HG03354 (cell line): Measurements from ENCODE around the gene BANF2.
"Not testable (repeated sequence)": the region's sequence is repeated elsewhere in the genome, so short reads cannot be mapped to it uniquely, and the experiment has no call there.

Source experiments
- ATAC-seq: cut with Tn5 transposase; IDR thresholded peaks from one replicate; pipeline ENCODE4 v1.9.1; 2021; ENCODE audit warnings: mild to moderate bottlenecking; ENCODE audit not compliant: unreplicated experiment, poor library complexity, severe bottlenecking

The BANF2 gene

GRCh38 chr20:17699931-17700351 is at the start of gene BANF2:
Gene BANF2 (plus strand): TSS chr20:17699966. CDS start chr20:17725026, 25,060 bp downstream.
- no peak for ATAC-seq

- no peak for ATAC-seq
These were observed 49.3 kb upstream of the BANF2 start for GRCh38 chr20:17650301-17651128.

DNA sequence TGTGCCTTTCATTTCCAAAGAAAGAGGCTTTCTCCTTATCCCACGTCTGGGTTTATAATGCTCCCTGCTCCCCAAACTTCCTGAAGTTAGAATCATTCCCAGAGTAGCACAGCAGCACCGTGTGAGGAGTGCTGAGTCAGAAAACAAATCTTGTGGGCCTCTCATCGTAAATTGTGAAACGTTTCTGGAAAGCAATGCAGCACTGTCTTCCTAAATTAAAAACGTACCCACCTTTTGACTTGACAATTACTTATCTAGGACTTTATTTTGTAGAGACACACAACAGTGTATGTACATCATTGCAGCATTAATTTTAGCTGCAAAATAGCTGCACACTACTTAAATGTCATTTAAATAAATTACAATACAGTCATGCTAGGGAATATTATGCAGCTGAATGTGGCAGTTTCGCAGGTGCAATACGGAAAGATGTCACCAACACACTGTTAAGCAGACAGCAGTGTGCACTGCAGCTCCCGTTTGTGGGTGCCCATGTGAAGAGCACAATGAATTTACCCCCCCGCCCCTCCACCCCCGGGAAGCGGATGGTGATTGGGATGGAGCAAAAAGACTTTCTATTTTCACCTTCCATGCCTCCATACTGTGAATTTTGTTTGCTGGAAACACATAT is 48.5 kb upstream of the BANF2 start:
- no peak for ATAC-seq

DNA sequence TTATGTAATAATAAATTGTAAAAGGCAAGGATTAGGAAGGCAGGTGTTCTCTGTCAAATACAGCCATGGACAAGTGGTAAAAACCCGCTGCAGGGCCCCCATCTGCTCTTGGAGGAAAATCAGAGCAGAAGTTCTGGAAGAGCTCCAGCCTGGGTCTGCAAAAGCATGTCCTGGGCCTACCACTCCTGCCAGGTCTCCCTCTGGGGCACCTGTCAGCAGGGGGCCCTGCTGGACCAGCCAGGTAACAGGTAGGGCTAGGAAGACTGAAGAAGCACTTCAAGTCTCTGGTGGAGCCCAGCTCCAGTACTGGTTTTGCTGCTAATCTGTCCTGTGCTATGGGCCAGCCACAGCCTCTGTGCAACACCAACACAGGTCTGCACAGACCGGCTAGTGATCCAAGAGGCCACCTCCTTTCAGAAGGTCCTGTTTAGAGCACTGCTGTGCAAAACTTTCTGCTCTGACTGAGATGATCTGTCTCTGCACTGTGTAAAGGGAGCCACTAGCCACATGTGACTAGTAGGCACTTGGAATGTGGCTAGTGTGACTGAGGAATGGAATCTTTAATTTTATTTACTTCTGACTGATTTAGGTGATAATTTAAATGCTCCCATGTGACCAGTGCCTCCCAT is 47.9 kb upstream of the BANF2 start:
- ATAC-seq: no peak

- no peak for ATAC-seq
These were observed 47.4 kb upstream of the BANF2 start for GRCh38 chr20:17652411-17652810.

DNA sequence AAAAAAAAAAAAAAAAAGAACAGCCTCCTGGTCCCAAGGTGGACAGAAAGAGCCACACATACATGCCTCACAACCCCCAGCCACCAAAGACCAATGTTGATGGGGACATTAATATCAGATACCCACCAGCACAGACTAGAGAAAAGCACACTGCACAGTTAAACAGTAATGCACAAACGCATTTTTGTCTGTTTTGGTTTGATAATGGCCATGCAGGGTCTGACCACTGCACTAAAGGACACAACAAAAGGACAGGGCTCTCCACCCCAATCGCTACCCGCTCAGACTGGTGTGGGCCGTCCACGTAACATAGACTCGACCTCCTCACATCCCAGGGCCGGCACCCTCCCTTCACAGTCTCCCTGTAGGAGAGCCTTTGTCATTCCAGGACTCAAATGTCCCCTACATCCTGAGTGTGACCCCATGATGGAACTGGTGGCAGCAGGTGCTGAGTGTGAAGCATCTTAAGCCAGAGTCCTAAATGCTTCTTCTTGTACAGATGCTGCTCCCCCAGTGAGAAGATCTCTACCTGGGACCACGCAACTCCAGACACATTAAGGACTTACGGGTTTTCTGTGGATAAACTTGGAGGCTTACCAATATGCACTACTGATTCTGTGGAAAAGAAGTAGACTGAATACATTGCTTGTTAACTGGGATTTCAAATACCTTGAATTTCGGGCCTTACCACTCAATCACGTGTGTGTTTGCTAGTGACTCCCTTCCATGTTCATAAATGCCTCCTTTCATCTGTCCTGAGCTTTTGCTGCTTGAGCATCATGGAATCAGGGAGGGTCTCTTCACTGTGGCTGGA is 45.7 kb upstream of the BANF2 start:
- ATAC-seq: no peak

DNA sequence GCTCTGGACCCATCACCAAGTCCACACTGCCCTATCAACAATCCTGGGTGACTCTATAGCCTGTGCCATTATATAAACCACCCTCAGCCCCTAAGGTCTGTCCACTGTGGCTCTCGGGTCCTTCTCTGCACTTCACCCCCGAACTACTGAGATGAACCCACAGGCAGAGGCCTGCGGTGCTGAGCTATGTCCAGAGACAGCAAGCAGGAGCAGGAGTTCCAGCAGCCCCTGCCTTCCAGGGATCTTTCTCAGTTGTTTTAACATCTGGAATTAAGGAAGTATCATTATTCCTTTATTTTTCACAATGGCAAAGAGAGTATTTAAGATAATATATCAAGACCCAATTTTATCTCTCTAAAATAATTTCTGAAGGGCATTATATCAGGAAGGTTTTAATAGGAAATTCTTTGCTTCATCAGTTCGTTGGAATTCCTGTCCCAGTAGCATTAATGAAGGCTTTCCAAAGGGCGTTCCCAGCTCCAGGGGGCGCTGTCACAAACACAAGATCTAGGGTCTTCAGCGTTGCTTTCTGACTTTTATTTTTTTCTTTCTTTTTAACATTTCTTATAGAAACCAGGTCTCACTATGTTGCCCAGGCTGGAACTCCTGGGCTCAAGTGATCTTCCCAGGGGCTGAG is 45.0 kb upstream of the BANF2 start:
- no peak for ATAC-seq

DNA sequence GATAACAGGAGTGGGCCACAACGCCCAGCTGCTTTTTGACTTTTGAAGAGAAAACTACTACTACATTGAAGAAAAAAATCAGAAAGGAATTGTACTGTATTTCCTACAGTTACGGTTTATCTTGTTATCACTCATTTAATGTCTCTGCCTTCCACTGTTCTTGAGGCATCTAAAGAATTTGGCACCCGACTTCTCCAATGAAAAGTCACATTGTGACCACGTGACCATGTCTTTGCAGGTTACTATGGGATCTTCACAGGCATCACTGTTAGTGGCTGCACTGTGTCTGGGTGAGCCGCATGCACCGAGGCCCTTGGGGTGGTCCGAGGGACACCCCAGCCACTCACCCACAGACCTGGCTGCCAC is 44.5 kb upstream of the BANF2 start:
- ATAC-seq: no peak

GRCh38 chr20:17655865-17656479 is 43.8 kb upstream of the BANF2 start:
- no peak for ATAC-seq

- no peak for ATAC-seq
These were observed 42.5 kb upstream of the BANF2 start for GRCh38 chr20:17657079-17657825.

GRCh38 chr20:17657898-17658647 is 41.7 kb upstream of the BANF2 start:
- ATAC-seq: no peak

DNA sequence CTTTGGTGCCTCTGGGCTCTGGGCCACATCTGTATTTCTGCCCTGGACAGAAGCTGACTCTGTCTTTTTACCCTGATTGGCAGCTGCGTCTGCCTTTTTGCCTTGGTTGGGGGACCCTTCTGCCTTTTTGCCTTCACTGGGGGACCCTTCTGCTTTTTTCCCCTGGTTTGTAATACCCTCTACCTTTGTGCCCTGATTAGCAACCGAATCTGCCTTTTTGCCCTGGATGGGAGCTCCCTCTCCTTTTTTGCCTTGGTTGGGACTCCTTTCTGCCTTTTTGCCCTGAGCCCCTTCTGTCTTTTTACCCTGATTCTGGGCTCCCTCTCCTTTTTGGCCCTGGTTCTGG is 41.1 kb upstream of the BANF2 start:
- ATAC-seq: no peak

DNA sequence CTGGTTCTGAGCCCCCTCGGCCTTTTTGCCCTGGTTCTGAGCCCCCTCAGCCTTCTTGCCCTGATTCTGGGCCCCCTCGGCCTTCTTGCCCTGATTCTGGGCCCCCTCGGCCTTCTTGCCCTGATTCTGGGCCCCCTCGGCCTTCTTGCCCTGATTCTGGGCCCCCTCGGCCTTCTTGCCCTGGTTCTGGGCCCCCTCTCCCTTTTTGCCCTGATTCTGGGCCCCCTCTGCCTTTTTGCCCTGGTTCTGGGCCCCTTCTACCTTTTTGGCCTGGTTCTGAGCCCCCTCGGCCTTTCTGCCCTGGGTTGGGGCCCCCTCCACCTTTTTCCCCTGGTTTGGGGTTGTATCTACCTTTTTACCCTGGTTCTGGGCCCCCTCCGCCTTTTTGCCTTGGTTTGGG is 40.4 kb upstream of the BANF2 start:
- ATAC-seq: not testable (repeated sequence)

DNA sequence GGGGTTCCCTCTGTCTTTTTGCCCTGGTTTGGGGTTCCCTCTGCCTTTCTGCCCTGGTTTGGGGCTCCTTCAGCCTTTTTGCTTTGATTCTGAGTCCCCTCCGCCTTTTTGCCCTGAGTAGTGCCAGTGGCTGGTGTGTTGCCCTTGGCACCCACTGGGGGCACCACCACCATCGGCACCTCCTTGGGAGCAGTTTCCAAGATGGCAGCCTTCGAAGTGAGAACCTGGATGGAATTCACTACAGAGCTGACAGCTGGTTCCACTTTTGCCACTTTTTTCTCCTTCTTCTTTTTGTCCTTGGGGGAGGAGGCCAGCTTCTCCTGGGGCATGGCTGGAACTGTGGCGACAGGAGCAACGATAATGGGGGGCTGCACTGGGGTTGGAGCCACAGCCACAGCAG is 40.0 kb upstream of the BANF2 start:
- ATAC-seq: no peak

- ATAC-seq: no peak
These were observed 39.1 kb upstream of the BANF2 start for GRCh38 chr20:17660667-17661066.

DNA sequence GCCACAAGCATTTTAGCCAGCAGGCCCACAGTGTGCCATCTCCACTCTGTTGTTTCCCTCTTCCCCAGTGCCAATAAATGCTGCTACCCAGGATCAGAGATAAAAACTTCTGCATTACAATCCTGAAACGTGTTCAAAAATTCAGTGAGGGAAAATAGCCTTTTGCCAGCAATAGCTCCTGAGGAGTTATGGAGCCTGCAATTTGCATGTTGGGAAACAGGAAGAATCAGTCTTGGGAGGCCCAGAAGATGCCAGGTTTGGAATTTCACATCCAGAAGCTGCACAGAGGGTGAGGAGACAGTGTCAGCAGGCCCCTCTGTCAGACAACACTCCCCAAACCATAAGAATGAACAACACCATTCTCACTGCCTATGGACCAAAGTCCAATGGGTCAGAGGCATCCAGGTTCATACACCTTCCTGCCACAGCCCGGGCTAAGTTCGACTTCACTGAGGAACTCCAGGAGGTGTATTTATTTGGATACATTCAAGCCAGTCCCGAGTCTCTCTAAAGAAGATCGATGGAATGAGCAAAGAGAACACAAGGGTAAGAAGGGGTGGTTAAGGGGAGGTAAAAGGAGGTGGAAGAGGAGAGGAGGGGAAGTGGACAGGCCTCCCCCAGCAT is 38.5 kb upstream of the BANF2 start:
- ATAC-seq: no peak

DNA sequence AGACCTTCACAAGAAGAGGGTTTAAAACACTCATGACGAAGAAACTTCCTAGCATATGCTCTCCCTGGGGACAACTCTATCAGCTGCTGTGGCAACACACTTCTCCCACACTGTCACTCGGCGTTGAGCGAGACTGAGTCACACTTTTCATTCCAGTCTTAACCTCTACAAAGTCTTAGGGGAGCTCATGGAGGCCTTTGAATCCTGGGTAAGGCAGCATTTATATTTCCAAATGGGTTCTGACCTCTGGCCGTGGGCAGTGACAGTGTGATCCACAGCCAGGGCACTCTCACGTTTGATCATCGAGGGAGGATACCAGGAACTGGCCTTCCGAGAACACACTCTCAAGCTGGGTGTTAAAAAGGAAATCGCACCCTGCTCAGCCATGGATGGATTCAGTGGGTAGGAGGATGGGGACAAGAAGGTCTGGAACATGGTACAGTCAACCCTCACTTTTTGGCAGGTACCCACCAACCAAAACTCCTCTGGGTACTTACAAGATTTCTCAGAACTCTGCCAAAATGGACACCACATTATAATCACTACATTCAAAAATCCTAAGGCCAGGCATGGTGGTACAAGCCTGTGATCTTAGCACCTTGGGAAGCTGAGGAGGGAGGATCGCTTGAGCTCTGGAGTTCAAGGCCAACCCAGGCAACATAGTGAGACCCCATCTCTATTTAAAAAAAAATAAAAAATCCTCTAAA is 37.3 kb upstream of the BANF2 start:
- no peak for ATAC-seq
